Cortex of kidney (tissue), 1 donor: ENCODE results near the gene ARL11.

ENCODE experiments used
- DNase-seq: peaks from one replicate; lab custom pipeline; 2025; lab: John Stamatoyannopoulos, UW

The ARL11 gene

GRCh38 chr13:49615836-49616675, 12.3 kb upstream of the ARL11 start:
- no peak for DNase-seq

GRCh38 chr13:49616676-49617065, 11.6 kb upstream of the ARL11 start:
- DNase-seq = no peak

- DNase-seq = no peak
Observed at GRCh38 chr13:49620170-49620621, 8.1 kb upstream of the ARL11 start.

DNA sequence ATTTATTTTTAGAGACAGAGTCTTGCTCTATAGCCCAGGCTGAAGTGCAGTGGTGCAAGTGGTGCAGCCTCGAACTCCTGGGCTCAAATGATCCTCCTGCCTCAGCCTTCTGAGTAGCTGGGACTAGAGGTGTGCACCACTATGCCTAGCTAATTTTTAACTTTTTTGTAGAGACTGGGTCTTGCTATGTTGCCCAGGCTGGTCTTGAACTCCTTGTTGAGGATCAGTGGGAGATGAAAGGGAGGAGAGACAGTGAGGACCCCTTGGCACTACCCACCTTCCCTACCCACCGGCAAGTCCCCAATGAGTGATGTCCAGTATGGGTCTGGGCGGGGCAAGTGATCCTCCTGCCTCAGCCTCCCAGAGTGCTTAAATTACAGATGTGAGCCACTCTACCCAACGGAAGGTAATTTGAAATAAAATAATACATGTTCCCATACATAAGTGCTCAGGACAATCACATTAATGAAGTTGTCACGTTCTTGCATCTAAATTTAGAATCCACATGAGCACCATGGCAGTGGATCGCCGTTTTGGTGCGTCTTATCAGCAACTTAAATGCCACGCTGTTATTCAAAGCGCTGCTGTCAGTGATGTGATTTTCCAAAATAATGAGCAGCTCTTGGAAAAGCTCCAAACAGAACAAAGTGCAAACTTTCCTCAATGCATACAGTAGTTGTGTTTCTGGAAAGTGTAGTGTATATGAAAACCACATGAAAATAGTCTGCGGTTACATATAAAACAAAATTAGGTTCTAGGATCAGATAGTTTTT, 5.9 kb upstream of the ARL11 start:
- no peak for DNase-seq

- DNase-seq = no peak
Observed at GRCh38 chr13:49624229-49624628, 4.1 kb upstream of the ARL11 start.

DNA sequence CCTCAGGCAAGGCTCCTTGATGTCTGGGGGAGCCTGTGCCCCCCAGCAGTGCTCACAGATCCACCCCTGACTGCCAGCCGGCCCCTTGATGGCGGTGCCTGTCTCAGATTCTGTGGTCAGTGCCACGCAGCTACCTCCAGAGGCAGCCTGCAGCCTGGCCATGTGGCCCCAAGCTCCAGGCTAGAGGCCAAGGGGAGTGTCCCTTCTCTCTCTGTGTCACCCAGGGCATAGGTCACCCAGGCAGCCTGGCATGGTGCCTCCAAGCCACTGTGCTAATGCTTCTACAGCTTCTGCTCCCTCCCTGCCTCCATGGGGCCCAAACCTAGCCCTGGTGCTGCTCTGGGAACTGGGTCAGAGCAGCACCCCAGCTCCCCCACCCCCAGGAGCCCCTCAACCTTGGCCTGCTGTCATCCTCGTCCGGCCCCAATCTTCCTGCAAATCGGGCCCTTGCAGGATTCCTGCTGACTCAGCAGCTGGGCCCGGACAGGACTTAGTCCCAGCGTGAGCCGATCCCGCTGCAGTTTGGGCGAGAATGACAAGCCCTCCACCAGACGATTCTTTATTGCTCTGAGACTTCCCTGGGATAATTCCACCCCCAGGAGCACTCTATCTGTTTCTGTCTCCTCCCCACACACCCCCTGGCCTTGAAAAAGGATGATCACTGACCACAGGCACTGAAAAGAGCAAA, 2.8 kb upstream of the ARL11 start:
- DNase-seq = no peak

- no peak for DNase-seq
Observed at GRCh38 chr13:49629196-49629938, 1.1 kb downstream of the ARL11 start.

DNA sequence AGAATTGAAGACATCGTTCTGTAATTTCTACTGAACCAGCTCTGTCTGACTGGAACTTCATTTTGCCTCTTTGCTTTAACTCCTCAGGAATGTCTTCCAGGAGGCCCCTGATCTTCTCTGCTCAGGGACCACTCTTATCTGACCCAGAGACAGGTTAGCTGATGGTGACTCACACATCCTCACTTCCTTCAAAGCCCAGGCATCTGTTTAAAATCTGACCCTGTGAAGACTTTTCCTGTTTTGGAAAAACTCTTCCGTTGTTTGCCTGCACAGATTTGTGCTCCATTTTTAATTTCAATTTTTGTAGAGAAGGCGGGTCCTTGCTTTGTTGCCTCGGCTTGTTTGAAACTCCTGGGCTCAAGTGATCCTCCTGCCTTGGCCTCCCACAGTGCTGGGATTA, 1.6 kb downstream of the ARL11 start:
- DNase-seq = no peak

GRCh38 chr13:49630580-49630979, 2.3 kb downstream of the ARL11 start:
- no peak for DNase-seq

DNA sequence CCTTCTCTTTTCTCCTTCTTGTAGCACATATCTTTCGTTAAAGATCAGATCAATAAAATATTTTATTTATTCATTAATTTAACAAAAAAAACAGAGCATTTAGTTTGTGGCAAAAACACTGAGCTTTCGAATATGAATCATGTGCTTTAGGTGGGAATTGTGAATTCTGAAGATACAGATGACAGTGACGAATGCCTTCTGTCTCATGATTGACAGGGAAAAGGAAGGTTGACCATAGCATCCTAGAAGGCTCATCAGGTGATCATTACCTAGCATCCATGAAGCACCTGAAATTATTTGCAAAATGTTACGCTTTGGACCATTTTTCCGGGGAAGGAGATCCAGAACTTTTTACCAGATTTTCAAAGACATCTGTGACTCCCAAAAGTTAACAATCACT, 3.8 kb downstream of the ARL11 start:
- no peak for DNase-seq

GRCh38 chr13:49633710-49634109, 5.4 kb downstream of the ARL11 start:
- no peak for DNase-seq

- no peak for DNase-seq
Observed at GRCh38 chr13:49635599-49636433, 7.5 kb downstream of the ARL11 start.

- no peak for DNase-seq
Observed at GRCh38 chr13:49636705-49637104, 8.4 kb downstream of the ARL11 start.

GRCh38 chr13:49638030-49638743, 9.9 kb downstream of the ARL11 start:
- no peak for DNase-seq

DNA sequence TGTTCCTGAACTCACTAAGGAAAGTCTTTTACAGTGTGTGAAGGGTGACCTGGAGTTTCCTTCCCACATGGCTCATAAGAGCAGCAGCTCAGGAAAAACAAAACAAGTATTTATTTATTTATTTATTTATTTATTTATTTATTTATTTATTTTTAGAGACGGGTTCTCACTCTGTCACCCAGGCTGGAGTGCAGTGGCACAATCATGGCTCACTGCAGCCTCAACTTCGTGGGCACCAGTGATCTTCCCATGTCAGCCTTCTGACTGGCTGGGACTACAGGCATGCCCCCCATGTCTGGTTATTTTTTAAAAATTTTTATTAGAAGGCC, 10.4 kb downstream of the ARL11 start:
- no peak for DNase-seq

GRCh38 chr13:49641801-49642291, 13.5 kb downstream of the ARL11 start:
- no peak for DNase-seq

DNA sequence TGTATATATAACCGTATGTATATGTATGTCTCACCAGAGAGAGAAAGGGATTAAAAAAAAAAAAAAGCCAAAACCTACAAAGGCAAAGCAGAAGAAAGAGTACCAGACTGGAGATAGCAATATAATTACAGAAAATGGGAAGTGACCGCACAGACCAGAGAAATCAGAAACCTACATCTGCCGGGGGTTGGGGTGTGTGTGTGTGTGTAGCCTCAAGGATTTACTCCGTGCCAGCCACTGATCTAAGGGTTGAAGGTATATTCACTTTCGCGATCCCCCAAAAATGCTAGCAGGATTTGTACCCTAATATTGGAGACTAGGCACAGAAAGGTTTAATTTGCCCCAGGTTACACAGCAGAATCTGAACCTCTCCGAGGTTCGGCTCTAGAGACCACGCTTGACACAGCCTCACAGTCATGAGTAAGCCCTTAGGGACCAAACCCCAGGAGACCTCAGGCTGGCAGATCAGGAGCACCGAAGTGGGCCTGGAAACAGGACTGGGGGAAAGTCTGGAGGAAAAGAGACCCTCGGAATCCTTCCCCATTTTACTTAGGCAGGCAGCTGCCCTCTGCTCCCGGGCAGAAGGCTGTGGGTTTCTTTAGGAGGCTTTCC, 14.8 kb downstream of the ARL11 start:
- DNase-seq = no peak

- no peak for DNase-seq
Observed at GRCh38 chr13:49645451-49645850, 17.1 kb downstream of the ARL11 start.

- DNase-seq = no peak
Observed at GRCh38 chr13:49646688-49647087, 18.4 kb downstream of the ARL11 start.
